Aorta (tissue), 5 donors: ENCODE data around the gene TFF1. TPM values are rescaled to one million over a fixed set of nuclear protein-coding genes. Genes with fewer than 3 reads are reported as not detected.

Source experiments
- ATAC-seq: fragments of 200-7000 bp; cut with Tn5 transposase; one replicate; pipeline ENCODE4 v1.9.1; 2022; ENCODE audit warnings: moderate library complexity; ENCODE audit not compliant: low FRiP score
- DNase-seq, 2 donors: peaks; one replicate each; pipeline ENCODE4 v3.0.0-alpha.2; 2020
- H3K27ac ChIP-seq, 2 donors: one replicate each; pipeline ENCODE4 v1.5.1; 2013; ENCODE audit warnings: low read length in 2 of 2, mild to moderate bottlenecking in 2 of 2, moderate library complexity in 2 of 2, control low read depth in 1 of 2, inconsistent platforms in 1 of 2, low read depth in 1 of 2
- H3K27me3 ChIP-seq, 2 donors: one replicate each; pipeline ENCODE4 v1.6.1; 2013; ENCODE audit warnings: control low read depth in 1 of 2, low read length in 1 of 2, mild to moderate bottlenecking in 1 of 2, moderate library complexity in 1 of 2; ENCODE audit not compliant: insufficient read depth in 2 of 2, control insufficient read depth in 1 of 2
- H3K36me3 ChIP-seq, 2 donors: one replicate each; pipeline ENCODE4 v1.6.1; 2013; ENCODE audit warnings: control low read depth in 1 of 2, low read length in 1 of 2, mild to moderate bottlenecking in 1 of 2; ENCODE audit not compliant: insufficient read depth in 2 of 2, control insufficient read depth in 1 of 2
- H3K4me1 ChIP-seq, 2 donors: one replicate each; pipeline ENCODE4 v1.6.1; 2013; ENCODE audit warnings: low read length in 2 of 2, control low read depth in 1 of 2, mild to moderate bottlenecking in 1 of 2, moderate library complexity in 1 of 2; ENCODE audit not compliant: insufficient read depth in 2 of 2, control insufficient read depth in 1 of 2
- H3K4me3 ChIP-seq, 2 donors: one replicate each; pipeline ENCODE4 v1.5.1; 2013; ENCODE audit warnings: low read length in 2 of 2, control low read depth in 1 of 2, mild to moderate bottlenecking in 1 of 2
- H3K9me3 ChIP-seq: one replicate; pipeline ENCODE4 v1.6.1; 2013; ENCODE audit warnings: mild to moderate bottlenecking, low read length; ENCODE audit not compliant: control insufficient read depth
- WGBS, 2 donors: extraction: QIAGEN DNeasy Blood & Tissue Kit; methylation state at CpG; one replicate each; pipeline ENCODE4 v1.1.7; 2013; 5-methylcytosine and 5-hydroxymethylcytosine counted together
- intact Hi-C, 2 donors: fragments of 100-400 bp; cut with DNase I; formaldehyde crosslinking; loops; one replicate each; pipeline versions ENCODE4 v1.14.2 to v1.15.0; 2022
- polyA plus RNA-seq, 2 donors: library from polyadenylated mRNA; stranded (reverse); fragments of 200-250 nt; gene quantifications; one replicate each; pipeline ENCODE4 v1.2.3, GENCODE V29; 2013
- total RNA-seq, 2 donors: library from RNA; stranded (reverse); fragmentation: NEBNext Ultra II Directional; extraction: Animal tissue kit (Norgen Biotek cat#: 25700); gene quantifications; one replicate each; pipeline ENCODE4 v1.2.1, GENCODE V29; 2021
- donor health status: healthy with polysubstance abuse.
- donor health status: Bipolar disorder and iron deficiency.
- donor health status: DM: no; HTN: no; CAD: no.
- donor health status: DM: no; HTN: no; CAD: no.
- donor health status: DM: yes; HTN: yes; CAD: no.

TFF1 gene
- total and polyA plus RNA-seq, 4 donors = 7.6 to 32.4 TPM; not detected in 2

GRCh38 chr21:42403611-42404231 lies 37.4 kb upstream of the TFF1 start, which contains the start of gene UBASH3A:
Gene UBASH3A (plus strand): TSS chr21:42403902. CDS start chr21:42403946, 44 bp downstream.
- Histone ChIP-seq H3K36me3 (no peaks in the 10 kb centered on the region), H3K4me1 (no peaks in the 10 kb centered on the region), H3K4me3 (no peak within 1 kb of the TSS), H3K9me3 (no peaks in the 10 kb centered on the region), H3K27ac (no peak within 1 kb of the TSS), H3K27me3 (peaks cover 0 to 1% of the 10 kb centered on the region in 2 donors)
- DNase-seq = peak in 1 of 2 donors; percentile 40
- WGBS, 2 donors = 77 to 79% methylated on average over 20 to 21 of the region's 21 CpGs
- no peak for ATAC-seq
- intact Hi-C loops = no loop called here

DNA sequence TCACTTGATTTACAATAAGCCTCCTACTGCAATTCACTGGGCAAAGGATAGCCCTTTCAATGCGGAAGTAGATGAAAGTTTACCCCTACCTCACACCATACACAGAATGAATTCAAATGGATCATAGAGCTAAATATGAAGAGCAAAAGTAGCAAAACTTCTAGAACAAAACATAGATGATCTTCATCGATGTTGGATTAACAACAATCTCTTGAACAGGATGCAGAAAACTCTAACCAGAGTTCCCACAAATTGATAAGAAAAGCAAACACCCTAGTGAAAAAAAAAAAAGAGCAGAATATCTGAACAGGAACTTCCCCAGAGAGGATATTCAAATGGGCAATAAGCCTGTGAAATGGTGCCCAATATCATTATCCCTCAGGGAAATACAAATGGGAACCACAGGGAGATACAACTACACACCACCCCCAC lies 35.5 kb upstream of the TFF1 start:
- Histone ChIP-seq H3K36me3 (no peaks in the 10 kb centered on the region), H3K27me3 (no peaks in the 10 kb centered on the region), H3K4me1 (no peaks in the 10 kb centered on the region), H3K27ac (no peak overlapping the region), H3K4me3 (no peak overlapping the region), H3K9me3 (no peaks in the 10 kb centered on the region)
- ATAC-seq (no peak), DNase-seq (no peak)
- intact Hi-C loops = no loop called here
- 83 to 93% methylated on average over 2 of the region's 2 CpGs for WGBS, 2 donors

GRCh38 chr21:42401154-42401553 lies 34.8 kb upstream of the TFF1 start:
- WGBS, 2 donors = 45 to 58% methylated on average over 3 of the region's 3 CpGs
- ATAC-seq (no peak), DNase-seq (no peak)

GRCh38 chr21:42400525-42400924 lies 34.2 kb upstream of the TFF1 start:
- 70 to 72% methylated on average over 4 of the region's 4 CpGs for WGBS, 2 donors

More at GRCh38 chr21:42401154-42401553, 34.8 kb upstream of the TFF1 start:
- Histone ChIP-seq H3K4me1 (no peaks in the 10 kb centered on the region), H3K27me3 (no peaks in the 10 kb centered on the region), H3K36me3 (no peaks in the 10 kb centered on the region), H3K9me3 (no peaks in the 10 kb centered on the region), H3K4me3 (no peak overlapping the region), H3K27ac (no peak overlapping the region)
- intact Hi-C loops = no loop called here

DNA sequence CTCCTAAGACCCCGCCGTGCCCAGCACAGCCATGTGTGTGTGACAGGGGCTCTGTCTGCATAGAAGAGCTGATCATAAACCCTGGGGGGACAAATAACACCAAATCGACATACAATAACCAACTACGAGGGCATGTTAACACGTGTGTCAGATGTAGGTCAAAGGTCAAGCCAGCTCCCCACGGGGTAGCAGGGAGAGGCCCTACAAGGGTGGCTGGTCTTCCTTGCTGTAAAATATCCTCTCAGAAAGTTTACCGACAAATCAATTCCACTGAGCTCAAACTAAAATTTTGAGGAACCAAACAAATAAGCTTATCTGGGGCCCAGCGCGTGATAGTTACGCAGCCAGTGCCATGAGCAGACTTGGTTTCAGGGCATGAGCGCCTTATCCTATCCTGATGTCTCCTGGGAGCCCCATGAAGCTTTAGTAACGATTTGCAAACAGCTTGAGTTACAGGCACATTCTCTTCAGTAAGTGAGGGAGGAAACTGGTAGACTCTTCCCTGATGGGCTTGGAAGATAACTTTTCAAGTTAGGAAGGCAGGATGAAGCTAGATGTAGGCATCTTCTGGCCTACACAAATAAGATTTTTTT lies 32.2 kb upstream of the TFF1 start:
- Histone ChIP-seq H3K4me3 (no peak overlapping the region), H3K27ac (no peak overlapping the region), H3K4me1 (no peaks in the 10 kb centered on the region), H3K36me3 (no peaks in the 10 kb centered on the region), H3K27me3 (no peaks in the 10 kb centered on the region), H3K9me3 (no peaks in the 10 kb centered on the region)
- DNase-seq (peak in 1 of 2 donors; percentile 16), ATAC-seq (no peak)
- intact Hi-C loops = no loop called here
- 61 to 65% methylated on average over 12 of the region's 12 CpGs for WGBS, 2 donors

More at GRCh38 chr21:42400525-42400924, 34.2 kb upstream of the TFF1 start:
- ATAC-seq = no peak
- H3K36me3 ChIP-seq = no peaks in the 10 kb centered on the region
- H3K4me3 ChIP-seq = no peak overlapping the region
- H3K27me3 ChIP-seq = no peaks in the 10 kb centered on the region
- no peak for DNase-seq
- no peak overlapping the region for H3K27ac ChIP-seq
- H3K9me3 ChIP-seq = no peaks in the 10 kb centered on the region
- intact Hi-C loops = no loop called here
- H3K4me1 ChIP-seq = no peaks in the 10 kb centered on the region

DNA sequence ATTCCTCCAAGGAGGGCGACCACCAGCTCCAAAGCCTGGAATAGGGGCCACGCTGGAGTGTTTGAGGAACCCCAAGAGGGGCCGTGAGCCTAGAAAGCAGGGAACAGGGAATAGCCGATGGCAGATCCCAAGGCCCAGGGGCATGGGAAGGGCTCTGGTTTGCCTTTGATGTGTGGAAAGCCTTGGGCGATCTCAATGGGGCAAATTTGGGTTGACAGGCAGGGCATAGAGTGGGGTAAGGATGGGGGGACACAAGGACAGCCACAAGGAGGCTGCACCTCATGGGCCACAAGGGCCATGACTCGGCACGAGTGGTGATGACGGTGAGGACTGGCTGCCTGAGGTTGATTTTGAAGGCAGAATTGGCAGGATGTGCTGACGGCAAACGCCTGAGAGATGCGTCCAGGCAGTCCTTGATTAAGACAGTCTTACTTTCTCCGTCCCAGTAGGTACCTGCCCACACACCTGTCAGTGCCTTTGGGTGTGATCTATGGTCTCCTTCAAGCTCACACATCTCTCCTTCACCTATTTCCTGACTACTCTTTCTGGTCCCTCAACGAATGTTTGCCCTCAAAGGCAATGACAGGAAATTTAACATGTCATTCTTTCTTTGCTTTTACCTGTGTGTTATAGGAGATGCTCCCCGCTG lies 31.5 kb upstream of the TFF1 start:
- peak in 1 of 2 donors; percentile 57 for DNase-seq
- Histone ChIP-seq H3K36me3 (no peaks in the 10 kb centered on the region), H3K4me3 (no peak overlapping the region), H3K27ac (no peak overlapping the region), H3K4me1 (no peaks in the 10 kb centered on the region), H3K9me3 (no peaks in the 10 kb centered on the region), H3K27me3 (no peaks in the 10 kb centered on the region)
- ATAC-seq = no peak
- 80 to 81% methylated on average over 14 of the region's 14 CpGs for WGBS, 2 donors
- intact Hi-C loops = no loop called here

DNA sequence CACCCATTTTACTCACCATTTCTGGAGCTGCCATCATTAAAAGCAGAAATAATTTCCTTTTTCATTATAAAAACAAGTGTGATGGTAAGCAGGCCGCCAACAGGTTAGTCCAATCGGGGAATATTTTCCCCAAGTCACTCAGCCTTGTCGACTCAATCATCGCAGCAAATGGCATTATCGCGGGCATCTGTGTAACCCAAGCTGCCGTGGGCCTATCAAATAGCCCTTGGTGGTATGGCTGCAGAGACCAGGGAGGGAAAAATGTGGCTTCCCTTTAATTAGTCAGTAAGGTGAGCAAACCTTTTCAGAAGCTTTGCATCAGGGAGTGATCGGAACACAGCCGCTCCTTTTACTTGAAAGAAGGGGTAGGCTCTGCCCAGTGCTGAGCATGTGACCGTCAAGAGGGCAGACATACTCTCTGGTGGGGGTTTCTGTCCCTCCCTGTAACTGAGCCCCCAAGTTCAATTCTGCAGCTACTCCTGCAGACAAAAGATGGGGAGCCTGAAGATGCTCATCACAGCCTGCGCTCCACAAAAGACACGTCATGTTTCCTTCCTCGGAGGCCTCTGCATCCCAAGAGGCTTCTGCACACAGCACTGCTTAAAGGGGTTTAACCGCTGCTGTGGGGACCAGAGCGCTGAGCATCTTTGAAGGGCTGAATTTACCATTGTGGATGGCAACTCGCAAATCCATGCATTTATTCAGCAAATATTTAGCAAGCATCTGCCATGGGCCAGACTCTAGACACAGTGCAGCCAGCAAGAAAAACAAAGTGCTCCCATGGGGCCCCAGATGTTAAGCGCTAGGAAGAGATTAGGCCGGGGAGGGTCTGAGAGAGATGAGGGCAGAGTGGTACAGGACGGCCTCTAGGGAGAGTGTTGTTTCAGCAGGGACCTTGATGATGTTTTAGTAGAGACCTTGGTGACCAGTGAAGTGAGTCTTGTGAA lies 30.7 kb upstream of the TFF1 start:
- H3K36me3 ChIP-seq = no peaks in the 10 kb centered on the region
- H3K9me3 ChIP-seq = no peaks in the 10 kb centered on the region
- no peaks in the 10 kb centered on the region for H3K27me3 ChIP-seq
- no peaks in the 10 kb centered on the region for H3K4me1 ChIP-seq
- no peak overlapping the region for H3K27ac ChIP-seq
- intact Hi-C loops = no loop called here
- 61 to 63% methylated on average over 19 of the region's 19 CpGs for WGBS, 2 donors
- ATAC-seq (no peak), DNase-seq (peak in 1 of 2 donors; percentile 19)
- no peak overlapping the region for H3K4me3 ChIP-seq

DNA sequence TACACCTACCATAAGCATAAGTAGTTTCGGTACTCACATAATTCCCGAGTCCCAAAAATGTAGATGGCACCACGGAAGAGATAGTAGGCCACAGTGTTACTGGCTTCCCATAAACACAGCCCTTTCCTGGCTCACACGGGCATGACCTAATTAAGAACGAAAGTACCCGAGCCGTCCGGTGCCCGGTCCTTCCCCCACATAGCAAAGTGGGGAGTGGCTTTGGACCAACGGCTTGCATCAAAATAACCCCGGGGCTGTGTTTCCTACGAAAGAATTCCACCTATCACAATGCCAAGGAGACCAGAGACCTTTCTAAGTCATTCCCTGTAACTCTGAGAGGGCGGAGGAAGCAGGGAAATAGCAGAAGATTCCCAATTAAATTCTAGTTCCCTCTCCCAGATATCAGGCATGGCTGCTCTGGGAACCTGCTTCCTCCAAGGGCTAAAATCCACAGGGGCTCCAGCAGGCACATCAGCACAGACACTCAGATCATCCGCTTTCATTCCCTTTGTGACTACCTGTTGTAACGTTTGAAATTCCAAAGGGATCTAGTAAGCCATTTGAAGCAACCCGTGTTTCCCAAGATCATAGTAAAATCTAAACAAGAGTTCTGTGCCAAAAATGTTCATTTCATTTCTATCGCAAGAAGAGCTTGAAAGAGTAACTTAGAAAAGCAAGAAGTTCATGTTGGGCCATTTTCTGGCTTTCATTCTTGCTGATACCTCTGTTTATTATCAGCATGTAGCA lies 29.7 kb upstream of the TFF1 start, which contains the start of gene TMPRSS3:
TSS of gene TMPRSS3 (minus strand) at position 148 of the 747 bp plus-strand sequence. CDS start 635 bp downstream, outside the sequence.
- Histone ChIP-seq H3K27ac (no peak within 1 kb of the TSS), H3K27me3 (no peaks in the 10 kb centered on the region), H3K36me3 (no peaks in the 10 kb centered on the region), H3K9me3 (peaks cover 3% of the 10 kb centered on the region), H3K4me1 (no peaks in the 10 kb centered on the region), H3K4me3 (no peak within 1 kb of the TSS)
- intact Hi-C loops = no loop called here
- DNase-seq (peak in 1 of 2 donors; percentile 13), ATAC-seq (no peak)
- WGBS, 2 donors = 73% methylated on average over 17 of the region's 17 CpGs
